ENCODE measurements around the gene ESPL1. TPM values are rescaled to one million over a fixed set of nuclear protein-coding genes. Genes with fewer than 3 reads are reported as not detected.

The ESPL1 gene
- total and polyA plus RNA-seq, 2 of the 13 experiments (the other 11 are each of a cell fraction or from before 2014, with no cell fraction given), result 5.8 to 11.5 TPM

- Histone ChIP-seq H2AFZ (ENCODE audit: low read length) (no peak overlapping the region), H3K4me1 (ENCODE audit: insufficient read depth, low read length) (peaks cover 38% of the 10 kb centered on the region), H3K9me3 (ENCODE audit: low read length) (no peaks in the 10 kb centered on the region), H3K27me3 (ENCODE audit: control insufficient read depth in 1 of 2, insufficient read depth in 2 of 2, low read length in 2 of 2) (peaks cover 10 to 54% of the 10 kb centered on the region in 2 experiments), H3K4me2 (ENCODE audit: low read depth, low read length) (peak overlapping the region; percentile 40; the same call in 1 of the 2 replicates), H3K4me3 (replicated peaks in 1 of 3; ENCODE audit: insufficient read depth in 1 of 3, low read depth in 2 of 3, low read length in 3 of 3) (no peak overlapping the region), H3K9ac (ENCODE audit: insufficient read depth, low read depth, low read length) (no peak overlapping the region), H4K20me1 (ENCODE audit: insufficient read depth, low read length) (no peaks in the 10 kb centered on the region), H3K27ac (ENCODE audit: extremely low read length, insufficient read depth, low read length) (no peak overlapping the region), H3K36me3 (replicated peaks in 1 of 2; ENCODE audit: control insufficient read depth in 1 of 2, insufficient read depth in 2 of 2, low read length in 2 of 2) (no peaks in the 10 kb centered on the region), H3K79me2 (ENCODE audit: insufficient read depth, low read length) (no peaks in the 10 kb centered on the region)
- intact Hi-C loops (cut with micrococcal nuclease; ENCODE audit: unreplicated experiment) (no loop called here), in situ Hi-C loops (cut with HindIII; ENCODE audit: extremely low pct_ligation_motif_present, low pct_unique_long_range_greater_than_20kb) (no loop called here)
- no peak for TF ChIP-seq MTA1 (CRISPR knock-in tag; IDR thresholded peaks at IDR 0.05; ENCODE audit: borderline replicate concordance)
- no peak for TF ChIP-seq SALL2 (CRISPR knock-in tag; IDR thresholded peaks at IDR 0.05)
- no peak for TF ChIP-seq ZSCAN12 (CRISPR knock-in tag; IDR thresholded peaks at IDR 0.05)
- no peak for TF ChIP-seq ZNF124 (CRISPR knock-in tag; IDR thresholded peaks at IDR 0.05)
- no peak for TF ChIP-seq ARNT (IDR thresholded peaks at IDR 0.05)
- no peak for TF ChIP-seq NFYC (CRISPR knock-in tag; IDR thresholded peaks at IDR 0.05)
- TF ChIP-seq SCMH1 (CRISPR knock-in tag; IDR thresholded peaks at IDR 0.05; ENCODE audit: borderline replicate concordance), result no peak
- TF ChIP-seq ZNF354B (CRISPR knock-in tag; IDR thresholded peaks at IDR 0.05), result no peak
- no peak for TF ChIP-seq PAWR (CRISPR knock-in tag; IDR thresholded peaks at IDR 0.05; ENCODE audit: borderline replicate concordance)
- no peak for TF ChIP-seq CTCF (CRISPR knock-in tag; IDR thresholded peaks at IDR 0.05)
- TF ChIP-seq CBX2 (IDR thresholded peaks at IDR 0.05; ENCODE audit: low read depth, low read length), result no peak
- no peak for TF ChIP-seq CBX2 (CRISPR knock-in tag; IDR thresholded peaks at IDR 0.05; ENCODE audit: low read depth)
- no peak for TF ChIP-seq MXD1 (CRISPR knock-in tag; IDR thresholded peaks at IDR 0.05)
- TF ChIP-seq TCF7L2 (IDR thresholded peaks at IDR 0.05; ENCODE audit: low read depth, low read length), result no peak
- TF ChIP-seq, protein P1, sequence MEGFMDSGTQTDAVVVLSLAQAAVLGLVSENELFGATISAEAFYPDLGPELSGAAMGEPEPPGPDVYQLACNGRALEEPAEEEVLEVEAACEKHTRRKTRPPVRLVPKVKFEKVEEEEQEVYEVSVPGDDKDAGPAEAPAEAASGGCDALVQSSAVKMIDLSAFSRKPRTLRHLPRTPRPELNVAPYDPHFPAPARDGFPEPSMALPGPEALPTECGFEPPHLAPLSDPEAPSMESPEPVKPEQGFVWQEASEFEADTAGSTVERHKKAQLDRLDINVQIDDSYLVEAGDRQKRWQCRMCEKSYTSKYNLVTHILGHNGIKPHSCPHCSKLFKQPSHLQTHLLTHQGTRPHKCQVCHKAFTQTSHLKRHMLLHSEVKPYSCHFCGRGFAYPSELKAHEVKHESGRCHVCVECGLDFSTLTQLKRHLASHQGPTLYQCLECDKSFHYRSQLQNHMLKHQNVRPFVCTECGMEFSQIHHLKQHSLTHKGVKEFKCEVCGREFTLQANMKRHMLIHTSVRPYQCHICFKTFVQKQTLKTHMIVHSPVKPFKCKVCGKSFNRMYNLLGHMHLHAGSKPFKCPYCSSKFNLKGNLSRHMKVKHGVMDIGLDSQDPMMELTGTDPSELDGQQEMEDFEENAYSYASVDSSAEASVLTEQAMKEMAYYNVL (CRISPR knock-in tag; IDR thresholded peaks at IDR 0.05; ENCODE audit: borderline replicate concordance), result no peak
- TF ChIP-seq ZNF263 (CRISPR knock-in tag; IDR thresholded peaks at IDR 0.05), result no peak
- no TSS peak for BruUV-seq (replicated peaks)
- FAIRE-seq (no peak), DNase-seq (ENCODE audit: low spot score) (no peak), ATAC-seq (no peak)
- ChIA-PET CTCF (ENCODE audit: low intra/inter-chr PET ratio, low total read pairs) (no interaction called here), POLR2A (interaction anchor here (0.6 kb wide), 1 partner anchor 523 kb away, joined by 3 read pairs; no protein-coding TSS in a partner anchor)
- 0% methylated on average over 8 of the region's 12 CpGs for WGBS (ENCODE audit: low lambda C conversion rate)
Observed at GRCh38 chr12:53234271-53234914, 33.7 kb upstream of the ESPL1 start.

Data from HepG2 (cell line).